HG02610 (cell line): ENCODE data around the gene SEPTIN8.

Experiments used
- ATAC-seq: cut with Tn5 transposase; IDR thresholded peaks from one replicate; pipeline ENCODE4 v1.9.1; 2021; ENCODE audit warnings: mild to moderate bottlenecking, moderate library complexity; ENCODE audit not compliant: unreplicated experiment

SEPTIN8 gene

GRCh38 chr5:132751971-132752580 is 25.0 kb downstream of the SEPTIN8 start:
- ATAC-seq = no peak

GRCh38 chr5:132751444-132751843 is 25.6 kb downstream of the SEPTIN8 start:
- ATAC-seq = peak; percentile 38

GRCh38 chr5:132750471-132751230 is 26.4 kb downstream of the SEPTIN8 start:
- no peak for ATAC-seq

- ATAC-seq = no peak
Measured at GRCh38 chr5:132749506-132749905, 27.5 kb downstream of the SEPTIN8 start.

GRCh38 chr5:132748522-132749000 is 28.5 kb downstream of the SEPTIN8 start:
- ATAC-seq = no peak

- no peak for ATAC-seq
Measured at GRCh38 chr5:132747616-132748440, 29.2 kb downstream of the SEPTIN8 start.

- ATAC-seq = peak; percentile 53
Measured at GRCh38 chr5:132746954-132747615, 30.0 kb downstream of the SEPTIN8 start, which contains the start of gene CCNI2. CCNI2 (plus strand) TSS chr5:132747426; CDS start chr5:132747496, 70 bp downstream.

GRCh38 chr5:132746592-132746953 is 30.5 kb downstream of the SEPTIN8 start:
- no peak for ATAC-seq

GRCh38 chr5:132744659-132745058 is 32.4 kb downstream of the SEPTIN8 start:
- no peak for ATAC-seq

GRCh38 chr5:132742626-132743025 is 34.4 kb downstream of the SEPTIN8 start:
- no peak for ATAC-seq

- no peak for ATAC-seq
Measured at GRCh38 chr5:132742158-132742557, 34.9 kb downstream of the SEPTIN8 start.

GRCh38 chr5:132739232-132739631 is 37.8 kb downstream of the SEPTIN8 start:
- ATAC-seq = no peak

- no peak for ATAC-seq
Measured at GRCh38 chr5:132737982-132738681, 38.9 kb downstream of the SEPTIN8 start.

GRCh38 chr5:132736853-132737833 is 39.9 kb downstream of the SEPTIN8 start, which contains the start of gene KIF3A:
KIF3A (minus strand) TSS chr5:132737546; CDS start chr5:132737419, 127 bp downstream.
- ATAC-seq = peak; percentile 83

GRCh38 chr5:132734687-132735086 is 42.4 kb downstream of the SEPTIN8 start:
- ATAC-seq = no peak

GRCh38 chr5:132733499-132734148 is 43.4 kb downstream of the SEPTIN8 start:
- no peak for ATAC-seq

- ATAC-seq = no peak
Measured at GRCh38 chr5:132729896-132730295, 47.1 kb downstream of the SEPTIN8 start.

- ATAC-seq = no peak
Measured at GRCh38 chr5:132725745-132726144, 51.3 kb downstream of the SEPTIN8 start.
